IPS-18a (cell line): Measurements from ENCODE around the gene RYK.

Experiments
- H3K27ac ChIP-seq: one replicate; pipeline ENCODE4 v1.5.1; 2013; ENCODE audit warnings: low read length
- H3K27me3 ChIP-seq: one replicate; pipeline ENCODE4 v1.6.1; 2013; ENCODE audit warnings: mild to moderate bottlenecking, low read length; ENCODE audit not compliant: control insufficient read depth, insufficient read depth
- H3K36me3 ChIP-seq: one replicate; pipeline ENCODE4 v1.6.1; 2013; ENCODE audit warnings: low read depth, low read length; ENCODE audit not compliant: control insufficient read depth
- H3K4me1 ChIP-seq: one replicate; pipeline ENCODE4 v1.6.1; 2013; ENCODE audit warnings: low read depth, low read length; ENCODE audit not compliant: control insufficient read depth
- H3K4me3 ChIP-seq: one replicate; pipeline ENCODE4 v1.5.1; 2013; ENCODE audit warnings: low read length
- H3K9ac ChIP-seq: one replicate; pipeline ENCODE4 v1.6.1; 2013; ENCODE audit warnings: mild to moderate bottlenecking, low read length, moderate library complexity
- H3K9me3 ChIP-seq: one replicate; pipeline ENCODE4 v1.6.1; 2013; ENCODE audit warnings: low read depth, low read length; ENCODE audit not compliant: control insufficient read depth

Gene RYK

DNA sequence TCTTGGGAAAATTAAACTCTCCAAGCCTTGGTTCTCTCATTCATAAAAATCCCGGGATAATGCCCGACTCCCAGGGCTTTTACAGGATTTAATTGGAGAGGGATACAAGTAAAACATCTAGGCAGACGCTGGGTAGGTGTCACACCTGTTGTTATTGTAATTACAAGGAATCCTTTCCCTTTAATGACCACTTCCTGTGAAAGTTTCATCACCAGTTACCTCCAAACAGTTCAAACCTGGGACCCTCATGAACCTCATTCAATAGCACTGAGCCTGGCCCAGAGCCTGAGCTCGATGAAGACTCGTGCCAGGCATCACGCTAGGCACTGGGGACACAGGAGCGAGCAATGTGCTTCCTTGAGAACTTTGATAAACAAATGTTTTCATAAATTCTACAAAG is 2.1 kb upstream of the RYK start:
- Histone ChIP-seq H3K4me3 (no peak overlapping the region), H3K27me3 (no peaks in the 10 kb centered on the region), H3K9ac (no peak overlapping the region), H3K27ac (no peak overlapping the region), H3K36me3 (no peaks in the 10 kb centered on the region), H3K4me1 (peaks cover 18% of the 10 kb centered on the region), H3K9me3 (no peaks in the 10 kb centered on the region)

DNA sequence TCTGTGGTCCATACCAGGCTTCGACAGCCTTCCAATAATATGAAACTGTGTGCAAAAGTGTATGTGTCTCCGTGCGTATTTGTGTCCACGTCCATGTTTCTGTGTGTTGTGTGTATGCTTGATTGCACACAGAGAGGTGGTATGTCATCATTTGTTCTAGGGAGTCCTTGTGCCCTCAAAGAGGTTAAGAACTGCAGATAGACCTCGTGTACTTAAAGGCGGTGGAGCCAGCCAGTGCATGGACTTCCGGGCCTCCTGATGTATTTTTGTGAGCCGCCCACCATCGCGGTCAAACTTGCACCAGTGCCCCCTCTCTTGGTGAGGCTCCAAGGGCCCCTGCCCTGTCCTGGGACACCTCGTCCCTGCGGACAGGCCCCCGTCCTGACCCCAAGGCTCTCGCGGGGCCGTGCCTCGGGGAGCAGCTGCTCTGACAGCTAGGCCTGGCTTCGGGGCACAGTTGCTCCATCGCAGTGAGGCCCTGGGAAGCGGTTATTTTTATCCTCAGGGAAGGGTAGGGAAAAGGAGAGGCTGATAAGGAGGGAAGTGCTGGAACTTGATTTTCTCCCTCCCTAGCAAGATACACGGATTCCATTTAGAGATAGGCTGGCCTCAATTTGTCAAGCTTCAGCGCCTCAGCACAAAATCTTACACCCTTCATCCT is 1.2 kb upstream of the RYK start:
- Histone ChIP-seq H3K4me3 (no peak overlapping the region), H3K27me3 (no peaks in the 10 kb centered on the region), H3K9ac (no peak overlapping the region)

DNA sequence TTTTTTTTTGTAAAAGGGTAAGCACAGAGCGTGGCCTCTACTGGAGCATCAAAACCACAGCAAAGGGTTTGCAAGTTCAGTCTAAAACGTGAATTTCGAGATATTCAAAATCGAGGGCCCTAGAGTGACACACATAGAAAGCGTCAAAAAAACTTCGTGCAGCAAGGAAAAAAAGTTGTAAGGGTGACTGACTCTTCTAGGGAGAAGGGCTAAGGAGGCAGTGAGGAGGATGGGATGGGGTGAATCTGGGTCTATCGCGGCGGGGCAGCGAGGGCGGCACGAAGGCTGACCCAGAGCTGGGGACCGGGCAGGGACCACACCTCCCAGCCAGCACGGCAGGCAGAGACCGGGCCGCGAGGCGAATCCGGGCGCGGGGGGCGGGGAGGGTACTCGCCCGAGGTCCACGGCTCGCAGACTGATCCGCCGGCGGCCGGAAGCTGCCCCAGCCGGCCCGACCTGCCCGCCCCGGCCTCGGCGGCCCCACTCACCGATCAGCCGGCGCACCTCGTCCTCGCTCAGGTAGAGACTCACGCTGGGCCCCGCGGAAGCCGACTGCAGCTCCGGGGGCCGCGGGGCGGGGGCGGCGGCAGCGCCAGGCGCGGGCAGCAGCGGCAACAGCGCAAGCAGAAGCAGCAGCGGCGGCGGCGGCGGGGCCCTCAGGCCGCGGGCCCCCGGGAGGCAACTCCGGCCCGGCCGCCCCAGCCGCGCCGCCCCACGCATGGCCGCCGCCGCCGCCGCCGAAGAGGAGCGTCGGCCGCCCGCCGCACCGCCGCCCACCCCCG is 533 bp downstream of the RYK start:
- no peaks in the 10 kb centered on the region for H3K9me3 ChIP-seq

More for the DNA sequence above, 1.2 kb upstream of the RYK start:
- Histone ChIP-seq H3K4me1 (peaks cover 20% of the 10 kb centered on the region), H3K27ac (no peak overlapping the region), H3K9me3 (no peaks in the 10 kb centered on the region), H3K36me3 (no peaks in the 10 kb centered on the region)

DNA sequence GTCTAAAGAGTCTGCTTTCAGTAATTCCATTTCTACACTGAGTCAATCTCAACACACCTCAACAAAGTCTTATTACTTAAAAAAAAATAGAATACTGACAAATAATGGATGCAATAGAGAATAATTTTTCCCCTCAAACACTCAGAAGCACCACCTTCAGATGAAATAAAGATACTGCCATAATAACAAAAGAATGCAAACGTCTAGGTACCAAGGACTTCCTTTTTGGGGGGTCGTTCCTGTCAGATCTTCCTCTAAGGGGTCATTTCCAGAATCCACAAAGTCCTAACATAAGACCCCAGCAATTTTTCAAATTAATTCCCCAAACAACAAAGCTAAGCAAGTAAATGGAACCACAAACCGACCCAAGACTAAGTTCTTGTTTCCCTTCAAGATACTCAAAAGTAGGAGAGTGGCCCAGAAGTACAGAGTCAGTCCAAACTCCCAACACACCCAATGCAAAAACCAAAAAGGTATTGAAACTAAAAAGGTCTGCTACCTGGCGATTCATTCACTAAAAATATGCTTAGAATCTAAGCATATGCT is 1.3 kb downstream of the RYK start:
- Histone ChIP-seq H3K9ac (peak overlapping the region; percentile 75), H3K27ac (no peak overlapping the region)

More for the DNA sequence above, 533 bp downstream of the RYK start:
- Histone ChIP-seq H3K4me3 (peak overlapping the region; percentile 85), H3K27ac (no peak overlapping the region), H3K36me3 (no peaks in the 10 kb centered on the region), H3K9ac (peak overlapping the region; percentile 75), H3K4me1 (peaks cover 29% of the 10 kb centered on the region), H3K27me3 (no peaks in the 10 kb centered on the region)

GRCh38 chr3:134244921-134245320 is 5.7 kb downstream of the RYK start:
- Histone ChIP-seq H3K4me1 (peaks cover 43% of the 10 kb centered on the region), H3K36me3 (no peaks in the 10 kb centered on the region), H3K9me3 (no peaks in the 10 kb centered on the region), H3K9ac (no peak overlapping the region), H3K4me3 (no peak overlapping the region), H3K27me3 (no peaks in the 10 kb centered on the region), H3K27ac (no peak overlapping the region)

More for the DNA sequence above, 1.3 kb downstream of the RYK start:
- Histone ChIP-seq H3K4me3 (peak overlapping the region; percentile 85), H3K27me3 (no peaks in the 10 kb centered on the region), H3K4me1 (peaks cover 36% of the 10 kb centered on the region), H3K36me3 (no peaks in the 10 kb centered on the region), H3K9me3 (no peaks in the 10 kb centered on the region)

- peaks cover 43% of the 10 kb centered on the region for H3K4me1 ChIP-seq
- H3K27ac ChIP-seq: no peak overlapping the region
- H3K4me3 ChIP-seq: no peak overlapping the region
- H3K27me3 ChIP-seq: no peaks in the 10 kb centered on the region
- no peaks in the 10 kb centered on the region for H3K36me3 ChIP-seq
- H3K9ac ChIP-seq: no peak overlapping the region
- no peaks in the 10 kb centered on the region for H3K9me3 ChIP-seq
These were observed 7.7 kb downstream of the RYK start for GRCh38 chr3:134242649-134243617.

- H3K9me3 ChIP-seq: no peaks in the 10 kb centered on the region
- H3K4me3 ChIP-seq: no peak overlapping the region
- no peaks in the 10 kb centered on the region for H3K36me3 ChIP-seq
- H3K9ac ChIP-seq: no peak overlapping the region
- H3K27me3 ChIP-seq: no peaks in the 10 kb centered on the region
- peaks cover 39% of the 10 kb centered on the region for H3K4me1 ChIP-seq
- no peak overlapping the region for H3K27ac ChIP-seq
These were observed 11.1 kb downstream of the RYK start for GRCh38 chr3:134239538-134239937.

DNA sequence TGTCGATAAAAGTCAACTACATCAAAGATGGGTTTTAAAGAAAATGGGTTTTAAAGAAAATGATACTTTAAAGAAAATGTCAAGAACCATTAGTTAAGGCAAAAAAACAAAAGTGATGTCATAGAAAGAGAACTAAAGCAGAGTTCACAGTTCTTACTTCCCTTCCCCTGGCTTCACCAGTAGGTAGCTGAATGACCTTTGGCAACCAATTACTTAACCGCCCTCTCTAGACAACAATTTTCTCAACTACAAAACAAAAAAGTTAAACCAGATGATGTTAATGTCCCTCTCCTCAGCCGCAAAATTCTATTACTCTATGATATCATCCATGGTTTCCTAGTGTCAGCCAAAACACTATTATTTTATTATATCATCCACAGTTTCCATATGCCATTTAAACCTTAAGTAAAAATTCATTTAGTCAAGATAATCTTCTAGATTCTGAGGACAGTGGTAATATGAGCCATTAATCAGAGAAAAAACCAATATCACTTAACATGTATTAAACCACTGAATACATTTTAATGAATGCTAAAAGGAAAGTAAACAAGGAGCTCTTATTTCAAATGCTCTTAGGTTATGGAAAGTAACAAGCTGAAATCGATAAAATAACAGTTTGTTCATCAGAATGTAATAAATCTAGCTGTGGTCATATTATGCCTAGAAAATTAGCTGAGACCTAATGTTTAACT is 13.1 kb downstream of the RYK start:
- H3K9me3 ChIP-seq: no peaks in the 10 kb centered on the region
- H3K27ac ChIP-seq: no peak overlapping the region
- H3K4me1 ChIP-seq: peaks cover 19% of the 10 kb centered on the region
- no peaks in the 10 kb centered on the region for H3K27me3 ChIP-seq
- no peak overlapping the region for H3K9ac ChIP-seq
- no peak overlapping the region for H3K4me3 ChIP-seq
- no peaks in the 10 kb centered on the region for H3K36me3 ChIP-seq

DNA sequence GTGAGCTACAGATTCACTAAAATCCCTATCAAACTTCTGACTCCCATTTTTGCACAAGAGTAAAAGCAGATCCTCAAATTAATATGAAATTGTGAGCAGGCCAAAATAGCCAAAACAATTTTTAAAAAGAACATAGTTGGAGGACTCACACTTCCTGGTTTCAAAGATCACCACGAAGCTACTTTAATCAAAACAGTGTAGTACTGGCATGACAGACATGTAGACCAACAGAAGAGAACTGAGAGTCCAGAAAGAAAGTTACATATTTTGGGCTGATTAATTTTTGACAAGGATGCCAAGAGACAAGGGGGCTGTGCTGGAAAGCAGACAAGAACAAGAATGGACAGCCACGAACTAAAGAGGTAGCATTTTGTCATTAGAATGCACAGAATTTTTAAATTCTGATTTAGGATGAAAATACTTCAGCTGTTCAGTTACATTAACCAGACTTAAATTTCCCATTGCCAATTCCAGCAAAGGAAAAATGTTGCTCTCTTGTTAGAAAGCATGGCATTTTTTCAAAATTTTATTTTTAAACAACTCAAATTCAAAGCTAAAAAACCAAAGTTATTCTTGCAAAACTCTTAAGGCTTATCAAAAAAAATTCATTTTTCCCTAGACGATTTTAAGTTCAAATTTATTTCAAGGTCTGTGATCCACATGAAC is 14.0 kb downstream of the RYK start:
- Histone ChIP-seq H3K27me3 (no peaks in the 10 kb centered on the region), H3K27ac (no peak overlapping the region), H3K4me1 (peaks cover 21% of the 10 kb centered on the region)

DNA sequence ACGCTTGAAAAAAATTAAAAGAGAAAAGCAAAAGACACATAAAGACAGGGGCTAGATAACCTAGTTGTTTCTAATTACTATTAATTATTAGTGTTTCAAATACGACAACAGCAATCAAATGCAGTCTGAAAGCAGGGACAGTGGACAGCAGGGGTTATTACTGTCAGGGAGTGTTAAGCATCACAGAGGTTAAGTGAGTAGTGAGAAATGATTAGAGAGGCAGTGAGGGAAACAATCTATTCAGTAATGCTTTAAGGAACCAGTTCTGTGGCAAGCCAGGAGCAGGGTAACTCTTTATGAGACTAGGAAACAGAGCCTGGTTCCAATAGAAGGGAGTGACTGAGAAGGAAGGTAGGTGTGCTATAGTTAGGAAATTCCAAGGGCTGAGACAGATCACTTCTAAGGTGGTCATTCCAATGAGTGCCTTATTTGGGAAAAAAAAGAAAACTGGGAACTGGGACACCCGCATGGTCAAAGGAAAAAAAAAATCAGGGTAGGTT is 15.0 kb downstream of the RYK start:
- Histone ChIP-seq H3K4me3 (no peak overlapping the region), H3K27ac (no peak overlapping the region), H3K4me1 (peaks cover 21% of the 10 kb centered on the region), H3K9me3 (no peaks in the 10 kb centered on the region), H3K27me3 (no peaks in the 10 kb centered on the region), H3K36me3 (no peaks in the 10 kb centered on the region), H3K9ac (no peak overlapping the region)

More for the DNA sequence above, 14.0 kb downstream of the RYK start:
- Histone ChIP-seq H3K9ac (no peak overlapping the region), H3K36me3 (no peaks in the 10 kb centered on the region), H3K4me3 (no peak overlapping the region), H3K9me3 (no peaks in the 10 kb centered on the region)
